Pancreas (tissue), 10 donors: ENCODE data around the gene SCUBE3. TPM values are rescaled to one million over a fixed set of nuclear protein-coding genes. Genes with fewer than 3 reads are reported as not detected.
A peak's percentile ranks its signal among the peaks of the same experiment; 100 is the strongest.

Experiments
- ATAC-seq, 4 donors: fragments of 200-7000 bp; cut with Tn5 transposase; one replicate each; pipeline versions ENCODE4 v1.8.0 to v1.9.1; 2020; ENCODE audit warnings: mild to moderate bottlenecking in 4 of 4, moderate library complexity in 4 of 4
- DNase-seq, 6 donors: peaks; one replicate each; pipeline ENCODE4 v3.0.0-alpha.2; 2020
- FAIRE-seq: peaks from 2 replicates; lab custom pipeline; 2012; peaks lifted over from hg19 to GRCh38; lab: Jason Lieb, UNC
- H3K27ac ChIP-seq, 4 donors: fragments of 200-600 bp; sonication (generic); 1 replicate in 3 of 4; 2 replicates in 1 of 4; pipeline versions ENCODE4 v1.5.0 to v1.8.0; 2020
- H3K27me3 ChIP-seq, 4 donors: fragments of 200-600 bp; one replicate each; pipeline ENCODE4 v1.8.0; 2021
- H3K36me3 ChIP-seq, 3 donors: fragments of 200-600 bp; sonication (generic) in 1 of 3; one replicate each; pipeline versions ENCODE4 v1.5.0 to v1.8.0; 2020 to 2021
- H3K4me1 ChIP-seq, 3 donors: fragments of 200-600 bp; one replicate each; pipeline ENCODE4 v1.8.0; 2021
- H3K4me3 ChIP-seq, 4 donors: fragments of 200-600 bp; sonication (generic) in 2 of 4; one replicate each; pipeline versions ENCODE4 v1.5.0 to v1.8.0; 2020 to 2021
- H3K9me3 ChIP-seq, 4 donors: fragments of 200-600 bp; one replicate each; pipeline ENCODE4 v1.8.0; 2021
- WGBS, 2 donors: extraction: QIAGEN DNeasy Blood & Tissue Kit; methylation state at CpG; one replicate each; pipeline ENCODE4 v1.1.7; 2013; 5-methylcytosine and 5-hydroxymethylcytosine counted together
- intact Hi-C, 3 donors: fragments of 100-400 bp; cut with DNase I; formaldehyde crosslinking; loops; one replicate each; pipeline versions ENCODE4 v1.11.1 to v1.14.2; 2022
- polyA plus RNA-seq, 2 donors: library from polyadenylated mRNA; stranded (reverse); fragments of 200-250 nt; gene quantifications; one replicate each; pipeline ENCODE4 v1.2.3, GENCODE V29; 2013
- total RNA-seq, 6 donors: library from RNA; stranded (reverse); fragmentation: NEBNext Ultra II Directional in 4 of 6; extraction: Animal tissue kit (Norgen Biotek cat#: 25700) in 4 of 6; gene quantifications; one replicate each; pipeline versions ENCODE4 v1.2.1 to v1.2.4, GENCODE V29; 2021 to 2023
- TF ChIP-seq, protein P1 (sequence below), 4 donors: fragments of 200-600 bp; sonication (generic) in 3 of 4; IDR thresholded peaks; one replicate each; pipeline versions ENCODE4 v1.5.0 to v1.8.0; 2021; ENCODE audit warnings: antibody characterized with exemption in 4 of 4
- donor health status: healthy with polysubstance abuse.
- donor health status: DM: no; HTN: no; CAD: no; lungs with moderate emphysema.
- donor health status: DM: no; HTN: no; CAD: no.
- donor health status: control.
- donor health status: control.
- donor health status: Bipolar disorder and iron deficiency.
- donor health status: DM: yes; HTN: yes; CAD: no.
- donor health status: DM: no; HTN: no; CAD: no.
- donor health status: DM: no; HTN: no; CAD: no.
- donor health status: DM: yes; HTN: yes; CAD: no.

SCUBE3 gene
- total and polyA plus RNA-seq, 8 donors = 0.02 to 0.15 (median 0.03) TPM; not detected in 1

DNA sequence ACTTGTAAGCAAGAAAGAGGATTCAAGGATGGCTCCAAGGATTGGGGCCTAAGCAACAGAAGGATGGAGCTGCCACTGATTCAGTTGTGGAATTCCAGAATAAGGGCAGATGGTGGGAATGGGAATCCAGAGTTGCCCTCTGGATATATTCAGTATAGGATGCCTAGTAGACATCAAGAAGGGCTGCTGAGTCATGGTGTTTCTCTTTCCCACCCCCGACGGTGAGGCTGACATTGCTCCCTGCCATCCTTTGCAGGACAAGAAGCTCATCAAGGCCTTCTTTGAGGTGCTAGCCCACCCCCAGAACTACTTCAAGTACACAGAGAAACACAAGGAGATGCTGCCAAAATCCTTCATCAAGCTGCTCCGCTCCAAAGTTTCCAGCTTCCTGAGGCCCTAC lies 34.5 kb downstream of the SCUBE3 start:
- ATAC-seq (no peak), DNase-seq (no peak), FAIRE-seq (no peak)
- no peak overlapping the region for H3K4me3 ChIP-seq
- TF ChIP-seq, protein P1, sequence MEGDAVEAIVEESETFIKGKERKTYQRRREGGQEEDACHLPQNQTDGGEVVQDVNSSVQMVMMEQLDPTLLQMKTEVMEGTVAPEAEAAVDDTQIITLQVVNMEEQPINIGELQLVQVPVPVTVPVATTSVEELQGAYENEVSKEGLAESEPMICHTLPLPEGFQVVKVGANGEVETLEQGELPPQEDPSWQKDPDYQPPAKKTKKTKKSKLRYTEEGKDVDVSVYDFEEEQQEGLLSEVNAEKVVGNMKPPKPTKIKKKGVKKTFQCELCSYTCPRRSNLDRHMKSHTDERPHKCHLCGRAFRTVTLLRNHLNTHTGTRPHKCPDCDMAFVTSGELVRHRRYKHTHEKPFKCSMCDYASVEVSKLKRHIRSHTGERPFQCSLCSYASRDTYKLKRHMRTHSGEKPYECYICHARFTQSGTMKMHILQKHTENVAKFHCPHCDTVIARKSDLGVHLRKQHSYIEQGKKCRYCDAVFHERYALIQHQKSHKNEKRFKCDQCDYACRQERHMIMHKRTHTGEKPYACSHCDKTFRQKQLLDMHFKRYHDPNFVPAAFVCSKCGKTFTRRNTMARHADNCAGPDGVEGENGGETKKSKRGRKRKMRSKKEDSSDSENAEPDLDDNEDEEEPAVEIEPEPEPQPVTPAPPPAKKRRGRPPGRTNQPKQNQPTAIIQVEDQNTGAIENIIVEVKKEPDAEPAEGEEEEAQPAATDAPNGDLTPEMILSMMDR (IDR thresholded peaks at IDR 0.05) = no peak
- no peaks in the 10 kb centered on the region for H3K36me3 ChIP-seq
- H3K27ac ChIP-seq = no peak overlapping the region
- intact Hi-C loops = no loop called here
- H3K4me1 ChIP-seq = no peaks in the 10 kb centered on the region
- no peaks in the 10 kb centered on the region for H3K9me3 ChIP-seq
- no peaks in the 10 kb centered on the region for H3K27me3 ChIP-seq
- 52 to 63% methylated on average over 3 of the region's 3 CpGs for WGBS, 2 donors

DNA sequence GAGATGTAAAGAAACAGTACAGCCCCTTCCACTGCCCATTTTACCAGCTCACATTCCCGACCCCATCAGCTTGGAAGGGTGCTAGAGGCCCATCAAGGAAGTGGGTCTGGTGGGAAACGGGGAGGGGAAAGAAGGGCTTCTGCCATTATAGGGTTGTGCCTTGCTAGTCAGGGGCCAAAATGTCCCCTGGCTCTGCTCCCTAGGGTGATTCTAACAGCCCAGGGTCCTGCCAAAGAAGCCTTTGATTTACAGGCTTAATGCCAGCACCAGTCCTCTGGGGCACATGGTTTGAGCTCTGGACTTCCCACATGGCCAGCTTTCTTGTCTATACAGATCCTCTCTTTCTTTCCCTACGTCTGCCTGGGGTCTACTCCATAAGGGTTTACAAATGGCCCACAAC lies 35.2 kb downstream of the SCUBE3 start:
- intact Hi-C loops = no loop called here
- ATAC-seq = no peak
- 69 to 73% methylated on average over 3 of the region's 3 CpGs for WGBS, 2 donors

DNA sequence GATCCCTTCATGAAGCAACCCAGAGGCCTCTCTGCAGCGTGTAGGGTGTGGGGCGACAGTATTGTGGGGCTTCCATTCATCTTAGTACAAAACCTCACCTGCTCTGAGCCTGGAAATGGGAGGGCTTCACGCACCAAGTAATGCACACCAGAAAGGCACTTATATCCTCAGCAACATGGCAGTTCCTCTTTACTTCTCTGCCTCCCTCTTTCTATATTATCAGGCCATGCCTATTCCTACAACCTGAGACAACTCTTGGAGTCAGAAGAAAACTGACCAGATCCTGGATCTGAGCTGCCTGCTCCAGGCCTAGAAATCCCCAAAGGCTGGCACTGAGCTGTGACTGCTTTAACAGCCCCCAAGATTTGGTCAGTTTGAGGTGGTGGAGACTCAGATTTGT lies 38.2 kb downstream of the SCUBE3 start:
- intact Hi-C loops = no loop called here
- H3K27ac ChIP-seq = no peak overlapping the region
- no peaks in the 10 kb centered on the region for H3K9me3 ChIP-seq
- TF ChIP-seq, protein P1 (IDR thresholded peaks at IDR 0.05) = no peak
- H3K4me3 ChIP-seq = no peak overlapping the region
- no peaks in the 10 kb centered on the region for H3K4me1 ChIP-seq
- H3K27me3 ChIP-seq = no peaks in the 10 kb centered on the region
- no peak for ATAC-seq
- no peak for DNase-seq
- H3K36me3 ChIP-seq = no peaks in the 10 kb centered on the region
- FAIRE-seq = no peak
- 90 to 100% methylated on average over 3 of the region's 3 CpGs for WGBS, 2 donors

More for the DNA sequence above, 35.2 kb downstream of the SCUBE3 start:
- DNase-seq = no peak
- no peaks in the 10 kb centered on the region for H3K27me3 ChIP-seq
- no peaks in the 10 kb centered on the region for H3K36me3 ChIP-seq
- no peaks in the 10 kb centered on the region for H3K4me1 ChIP-seq
- no peaks in the 10 kb centered on the region for H3K9me3 ChIP-seq
- H3K4me3 ChIP-seq = no peak overlapping the region
- H3K27ac ChIP-seq = no peak overlapping the region
- TF ChIP-seq, protein P1 (IDR thresholded peaks at IDR 0.05) = no peak
- FAIRE-seq = no peak

GRCh38 chr6:35253249-35253648 lies 39.5 kb downstream of the SCUBE3 start:
- intact Hi-C loops = no loop called here
- ATAC-seq (no peak), FAIRE-seq (no peak), DNase-seq (no peak)
- TF ChIP-seq, protein P1 (IDR thresholded peaks at IDR 0.05) = no peak
- H3K27ac ChIP-seq = no peak overlapping the region
- H3K4me3 ChIP-seq = no peak overlapping the region
- no peaks in the 10 kb centered on the region for H3K9me3 ChIP-seq
- no peaks in the 10 kb centered on the region for H3K27me3 ChIP-seq
- 92 to 95% methylated on average over 1 of the region's 1 CpG for WGBS, 2 donors
- peaks cover 0 to under 1% (median 0%) of the 10 kb centered on the region in 3 donors for H3K4me1 ChIP-seq
- H3K36me3 ChIP-seq = no peaks in the 10 kb centered on the region

GRCh38 chr6:35258336-35258735 lies 44.6 kb downstream of the SCUBE3 start:
- H3K27ac ChIP-seq = peak overlapping the region in 1 of 4 donors; percentile 94
- no peaks in the 10 kb centered on the region for H3K27me3 ChIP-seq
- peaks cover 0 to 13% (median 0%) of the 10 kb centered on the region in 3 donors for H3K4me1 ChIP-seq
- H3K4me3 ChIP-seq = peak overlapping the region in 3 of 4 donors; percentile 77 to 97 (median 89)
- FAIRE-seq (no peak), ATAC-seq (no peak), DNase-seq (no peak)
- intact Hi-C loops = no loop called here
- H3K36me3 ChIP-seq = no peaks in the 10 kb centered on the region
- no peaks in the 10 kb centered on the region for H3K9me3 ChIP-seq
- TF ChIP-seq, protein P1 (IDR thresholded peaks at IDR 0.05) = no peak
- 36 to 40% methylated on average over 7 of the region's 7 CpGs for WGBS, 2 donors
